H1 (cell line): Measurements from ENCODE around the gene ERC1. TPM values are rescaled to one million over a fixed set of nuclear protein-coding genes. Genes with fewer than 3 reads are reported as not detected.

Experiments used
- CEBPB ChIP-seq: IDR thresholded peaks from 2 replicates; pipeline ENCODE4 v1.6.1; 2012; ENCODE audit warnings: low read depth, low read length
- CTCF ChIP-seq, 3 experiments: IDR thresholded peaks; 1 replicate in 2 of 3; 2 replicates in 1 of 3; pipeline versions ENCODE4 v1.5.1 to v1.6.1; 2011; ENCODE audit warnings: low read length in 3 of 3, mild to moderate bottlenecking in 3 of 3, inconsistent platforms in 2 of 3, low read depth in 1 of 3, moderate library complexity in 1 of 3; ENCODE audit not compliant: insufficient read depth in 1 of 3; ENCODE audit errors: control extremely low read depth in 1 of 3
- E2F6 ChIP-seq: IDR thresholded peaks from 2 replicates; pipeline ENCODE4 v1.6.1; 2012; ENCODE audit warnings: inconsistent platforms
- KDM4A ChIP-seq: IDR thresholded peaks from one replicate; pipeline ENCODE4 v1.7.1; 2012; ENCODE audit warnings: low read depth, mild to moderate bottlenecking, moderate library complexity, low read length, inconsistent platforms; ENCODE audit not compliant: severe bottlenecking
- NRF1 ChIP-seq: IDR thresholded peaks from 2 replicates; pipeline ENCODE4 v1.6.1; 2011; ENCODE audit warnings: mild to moderate bottlenecking, low read depth, low read length, improper control_type of control experiment
- PHF8 ChIP-seq: fragments of 200-600 bp; sonication (generic); conservative IDR thresholded peaks from 2 replicates; pipeline ENCODE4 v1.7.1; 2012; ENCODE audit warnings: low read depth, mild to moderate bottlenecking, inconsistent platforms, low read length, moderate library complexity
- ZNF274 ChIP-seq: IDR thresholded peaks from 2 replicates; pipeline ENCODE4 v1.7.0; 2012; ENCODE audit warnings: low read length, borderline replicate concordance; ENCODE audit errors: extremely low read depth
- polyA plus RNA-seq, 7 experiments: library from polyadenylated mRNA; depleted of rRNA in 3 of 7; stranded (reverse) in 5 of 7; unstranded in 2 of 7; fragments of >200 nt in 5 of 7; fragments of 200-250 nt in 2 of 7; gene quantifications; 1 replicate in 5 of 7; 2 replicates in 1 of 7; 4 replicates in 1 of 7; pipeline versions ENCODE4 v1.2.1 to v1.2.3, GENCODE V29; 2011 to 2013; ENCODE audit warnings: missing spikeins in 2 of 7, mixed read lengths in 2 of 7
- total RNA-seq: library from RNA; stranded (reverse); fragmentation: NEBNext Ultra II Directional; extraction: Animal tissue kit (Norgen Biotek cat#: 25700); gene quantifications from 2 replicates; pipeline ENCODE4 v1.2.1, GENCODE V29; 2021

The ERC1 gene
- total and polyA plus RNA-seq, 2 of the 8 experiments (the other 6 are each of a cell fraction or from before 2014, with no cell fraction given) = 7.8 to 45.7 TPM

- no peak for TF ChIP-seq E2F6
- no peak for TF ChIP-seq ZNF274
- no peak for TF ChIP-seq CEBPB
- TF ChIP-seq CTCF (IDR thresholded peaks at IDR 0.05; ENCODE audit: control extremely low read depth in 1 of 3, insufficient read depth in 1 of 3, low read depth in 1 of 3, low read length in 3 of 3) = no peak
- no peak for TF ChIP-seq KDM4A
- TF ChIP-seq NRF1 = no peak
- no peak for TF ChIP-seq PHF8
These were observed 116.6 kb downstream of the ERC1 start (continued) for GRCh38 chr12:1107669-1108068.
